GM10847 (cell line): ENCODE measurements around the gene RYR1.

Source experiments
- POLR2A ChIP-seq: IDR thresholded peaks from 2 replicates; pipeline ENCODE4 v1.6.1; 2011; ENCODE audit not compliant: insufficient read length; ENCODE audit errors: extremely low read depth

Gene RYR1

GRCh38 chr19:38550376-38550775 is 116.9 kb downstream of the RYR1 start:
- no peak for TF ChIP-seq POLR2A

GRCh38 chr19:38551450-38551813 is 117.9 kb downstream of the RYR1 start:
- no peak for TF ChIP-seq POLR2A

- TF ChIP-seq POLR2A: no peak
Measured at GRCh38 chr19:38554676-38555141, 121.2 kb downstream of the RYR1 start.

- no peak for TF ChIP-seq POLR2A
Measured at GRCh38 chr19:38555200-38555599, 121.7 kb downstream of the RYR1 start.

GRCh38 chr19:38556521-38557174 is 123.2 kb downstream of the RYR1 start:
- no peak for TF ChIP-seq POLR2A

GRCh38 chr19:38557205-38557799 is 123.8 kb downstream of the RYR1 start:
- no peak for TF ChIP-seq POLR2A

GRCh38 chr19:38559428-38560401 is 126.2 kb downstream of the RYR1 start:
- no peak for TF ChIP-seq POLR2A

GRCh38 chr19:38561053-38561606 is 127.6 kb downstream of the RYR1 start:
- TF ChIP-seq POLR2A: no peak

GRCh38 chr19:38561658-38562057 is 128.2 kb downstream of the RYR1 start:
- no peak for TF ChIP-seq POLR2A

GRCh38 chr19:38562096-38562495 is 128.6 kb downstream of the RYR1 start:
- TF ChIP-seq POLR2A: no peak

GRCh38 chr19:38563475-38563874 is 130.0 kb downstream of the RYR1 start:
- no peak for TF ChIP-seq POLR2A

- no peak for TF ChIP-seq POLR2A
Measured at GRCh38 chr19:38564981-38565690, 131.6 kb downstream of the RYR1 start.

- TF ChIP-seq POLR2A: no peak
Measured at GRCh38 chr19:38565691-38566105, 132.2 kb downstream of the RYR1 start.

- no peak for TF ChIP-seq POLR2A
Measured at GRCh38 chr19:38569368-38569983, 136.0 kb downstream of the RYR1 start.
